ENCODE data around the gene SMIM5.
A peak's percentile ranks its signal among the peaks of the same experiment; 100 is the strongest.

Gene SMIM5

GRCh38 chr17:75622771-75623273 is 10.4 kb upstream of the SMIM5 start:
- no peak for DNase-seq
- intact Hi-C loops (cut with DNase I): no loop called here

GRCh38 chr17:75623386-75623785 is 9.8 kb upstream of the SMIM5 start:
- intact Hi-C loops (cut with DNase I): no loop called here

GRCh38 chr17:75624021-75624420 is 9.2 kb upstream of the SMIM5 start:
- intact Hi-C loops (cut with DNase I): no loop called here
- DNase-seq: no peak

More at GRCh38 chr17:75623386-75623785, 9.8 kb upstream of the SMIM5 start:
- DNase-seq: no peak

- no peak for DNase-seq
- intact Hi-C loops (cut with DNase I): no loop called here
Measured at GRCh38 chr17:75624714-75625345, 8.4 kb upstream of the SMIM5 start.

- intact Hi-C loops (cut with DNase I): no loop called here
- DNase-seq: peak in 4 of 10 donors; percentile 27 to 46 (median 43)
Measured at GRCh38 chr17:75625813-75626486, 7.3 kb upstream of the SMIM5 start.

- intact Hi-C loops (cut with DNase I): no loop called here
- peak in 1 of 10 donors; percentile 35 for DNase-seq
Measured at GRCh38 chr17:75626496-75627038, 6.7 kb upstream of the SMIM5 start.

- DNase-seq: peak in 1 of 10 donors; percentile 39
- intact Hi-C loops (cut with DNase I): no loop called here
Measured at GRCh38 chr17:75627094-75627493, 6.1 kb upstream of the SMIM5 start.

- DNase-seq: peak in 1 of 10 donors; percentile 53
- intact Hi-C loops (cut with DNase I): no loop called here
Measured at GRCh38 chr17:75628425-75628824, 4.8 kb upstream of the SMIM5 start.

- intact Hi-C loops (cut with DNase I): no loop called here
- peak in 1 of 10 donors; percentile 51 for DNase-seq
Measured at GRCh38 chr17:75629157-75629556, 4.1 kb upstream of the SMIM5 start.

- intact Hi-C loops (cut with DNase I): no loop called here
Measured at GRCh38 chr17:75630071-75630917, 2.9 kb upstream of the SMIM5 start.

GRCh38 chr17:75631353-75631752 is 1.9 kb upstream of the SMIM5 start:
- DNase-seq: peak in 1 of 10 donors; percentile 63
- intact Hi-C loops (cut with DNase I): no loop called here

More at GRCh38 chr17:75630071-75630917, 2.9 kb upstream of the SMIM5 start:
- DNase-seq: peak in 1 of 10 donors; percentile 53

GRCh38 chr17:75632428-75632827 is 806 bp upstream of the SMIM5 start:
- intact Hi-C loops (cut with DNase I): no loop called here
- DNase-seq: peak in 1 of 10 donors; percentile 64

GRCh38 chr17:75633486-75634375 is 497 bp downstream of the SMIM5 start:
- DNase-seq: peak; percentile 67 to 97 (median 84)
- intact Hi-C loops (cut with DNase I): loop anchor here (1.0 kb wide), 2 partner anchors 21 to 116 kb away; no protein-coding TSS in a partner anchor

GRCh38 chr17:75634376-75634740 is 1.1 kb downstream of the SMIM5 start:
- intact Hi-C loops (cut with DNase I): no loop called here
- DNase-seq: peak in 1 of 10 donors; percentile 69

- DNase-seq: peak in 2 of 10 donors; percentile 43 to 67
- intact Hi-C loops (cut with DNase I): no loop called here
Measured at GRCh38 chr17:75634754-75635609, 1.7 kb downstream of the SMIM5 start.

GRCh38 chr17:75635610-75636202 is 2.5 kb downstream of the SMIM5 start:
- intact Hi-C loops (cut with DNase I): no loop called here
- DNase-seq: peak in 3 of 10 donors; percentile 49 to 63 (median 60)

GRCh38 chr17:75636381-75637142 is 3.3 kb downstream of the SMIM5 start:
- intact Hi-C loops (cut with DNase I): no loop called here
- peak in 3 of 10 donors; percentile 56 to 82 (median 77) for DNase-seq
